Keratinocyte (primary cell): ENCODE measurements around the gene CORO7. TPM values are rescaled to one million over a fixed set of nuclear protein-coding genes. Genes with fewer than 3 reads are reported as not detected.

Experiments
- DNase-seq: peaks from one replicate; pipeline ENCODE4 v3.0.0-alpha.2; 2011; ENCODE audit warnings: low read depth, missing footprints, low spot score
- FAIRE-seq: peaks from 2 replicates; lab custom pipeline; 2011; peaks lifted over from hg19 to GRCh38; lab: Jason Lieb, UNC
- H2AFZ ChIP-seq: 2 replicates; pipeline ENCODE4 v1.6.0; 2012; ENCODE audit warnings: low read length, control low read depth, inconsistent platforms; ENCODE audit not compliant: control insufficient read depth
- H3K27ac ChIP-seq: 2 replicates; pipeline ENCODE4 v1.5.1; 2011; ENCODE audit warnings: low read length; ENCODE audit not compliant: control insufficient read depth, insufficient read depth
- H3K27me3 ChIP-seq: 3 replicates; pipeline ENCODE4 v1.6.0; 2011; ENCODE audit warnings: low read length; ENCODE audit not compliant: control insufficient read depth, insufficient read depth; ENCODE audit errors: extremely low read depth
- H3K36me3 ChIP-seq, 2 experiments: 2 replicates in 1 of 2; 3 replicates in 1 of 2; pipeline ENCODE4 v1.5.1; 2011; ENCODE audit warnings: low read length in 2 of 2, mild to moderate bottlenecking in 1 of 2; ENCODE audit not compliant: control insufficient read depth in 2 of 2, insufficient read depth in 2 of 2; ENCODE audit errors: extremely low read depth in 1 of 2
- H3K4me1 ChIP-seq: 3 replicates; pipeline ENCODE4 v1.5.1; 2011; ENCODE audit warnings: low read length; ENCODE audit not compliant: control insufficient read depth, insufficient read depth; ENCODE audit errors: extremely low read depth
- H3K4me2 ChIP-seq: 3 replicates; pipeline ENCODE4 v1.6.0; 2011; ENCODE audit warnings: low read depth, low read length; ENCODE audit not compliant: control insufficient read depth, insufficient read depth; ENCODE audit errors: extremely low read depth
- H3K4me3 ChIP-seq, 3 experiments: fragments of 200-600 bp in 1 of 3; sonication (generic) in 1 of 3; 2 replicates in 2 of 3; 3 replicates in 1 of 3; pipeline ENCODE4 v1.5.1; 2011 to 2016; ENCODE audit warnings: low read length in 3 of 3, mild to moderate bottlenecking in 3 of 3, control low read depth in 2 of 3, inconsistent platforms in 1 of 3, low read depth in 1 of 3, mixed read lengths in 1 of 3, mixed run types in 1 of 3, moderate library complexity in 1 of 3; ENCODE audit not compliant: control insufficient read depth in 2 of 3, insufficient read depth in 2 of 3; ENCODE audit errors: extremely low read depth in 1 of 3
- H3K79me2 ChIP-seq: 2 replicates; pipeline ENCODE4 v1.6.0; 2012; ENCODE audit warnings: low read length; ENCODE audit not compliant: control insufficient read depth, insufficient read depth
- H3K9ac ChIP-seq: 3 replicates; pipeline ENCODE4 v1.6.0; 2011; ENCODE audit warnings: low read length; ENCODE audit not compliant: control insufficient read depth, insufficient read depth; ENCODE audit errors: extremely low read depth
- H3K9me1 ChIP-seq: 3 replicates; pipeline ENCODE4 v1.6.0; 2011; ENCODE audit warnings: low read length; ENCODE audit not compliant: control insufficient read depth, insufficient read depth; ENCODE audit errors: extremely low read depth
- H3K9me3 ChIP-seq: 2 replicates; pipeline ENCODE4 v1.5.1; 2012; ENCODE audit warnings: low read depth, low read length; ENCODE audit not compliant: control insufficient read depth
- H4K20me1 ChIP-seq: 3 replicates; pipeline ENCODE4 v1.6.0; 2011; ENCODE audit warnings: low read length; ENCODE audit not compliant: control insufficient read depth, insufficient read depth; ENCODE audit errors: extremely low read depth
- CTCF ChIP-seq, 3 experiments: IDR thresholded peaks in 1 of 3; conservative IDR thresholded peaks in 1 of 3; optimal IDR thresholded peaks in 1 of 3; 2 replicates in 2 of 3; 3 replicates in 1 of 3; pipeline versions ENCODE3 to v1.5.1; 2011; ENCODE audit warnings: low read length in 3 of 3, mild to moderate bottlenecking in 3 of 3, moderate library complexity in 2 of 3, control low read depth in 1 of 3, inconsistent platforms in 1 of 3; ENCODE audit not compliant: insufficient read depth in 2 of 3; ENCODE audit errors: extremely low read depth in 1 of 3
- EZH2 ChIP-seq: IDR thresholded peaks from one replicate; pipeline ENCODE4 v1.6.1; 2012; ENCODE audit warnings: inconsistent platforms, mild to moderate bottlenecking, low read length, moderate library complexity
- dilution Hi-C: fragments of 300-500 bp; cut with MboI; formaldehyde crosslinking; loops from one replicate; pipeline ENCODE4 v1.7.0; 2020; ENCODE audit warnings: low sequenced_read_pairs; ENCODE audit not compliant: extremely low pct_ligation_motif_present
- polyA plus RNA-seq, 5 experiments: library from polyadenylated mRNA; depleted of rRNA in 3 of 5; stranded (reverse) in 3 of 5; stranded (forward) in 1 of 5; unstranded in 1 of 5; fragments of >200 nt; gene quantifications; 1 replicate in 1 of 5; 2 replicates in 3 of 5; 3 replicates in 1 of 5; pipeline versions ENCODE4 v1.2.1 to v1.2.3, GENCODE V29; 2011 to 2012; ENCODE audit warnings: missing spikeins in 2 of 5, low read depth in 1 of 5, low replicate concordance in 1 of 5

CORO7 gene
- polyA plus RNA-seq, 1 donor (not counting 4 experiments of a cell fraction or from before 2014, with no cell fraction given), result 8.4 TPM

- Histone ChIP-seq H3K4me3 (no peak overlapping the region), H3K9me1 (no peaks in the 10 kb centered on the region), H4K20me1 (no peaks in the 10 kb centered on the region), H3K27ac (no peak overlapping the region), H3K9ac (no peak overlapping the region), H3K9me3 (no peaks in the 10 kb centered on the region), H3K79me2 (no peaks in the 10 kb centered on the region), H2AFZ (no peak overlapping the region), H3K36me3 (peaks cover 42 to 65% of the 10 kb centered on the region in 2 experiments), H3K27me3 (no peaks in the 10 kb centered on the region), H3K4me2 (no peak overlapping the region), H3K4me1 (no peaks in the 10 kb centered on the region)
- dilution Hi-C loops, result no loop called here
- no peak for DNase-seq
- no peak for FAIRE-seq
- TF ChIP-seq EZH2 (no peak), CTCF (optimal IDR thresholded peaks at IDR 0.05 in 1 of 3, IDR thresholded peaks at IDR 0.05 in 1 of 3, conservative IDR thresholded peaks at IDR 0.05 in 1 of 3; ENCODE audit: extremely low read depth in 1 of 3, insufficient read depth in 2 of 3, low read length in 3 of 3) (no peak)
Measured at GRCh38 chr16:4443986-4444385, 27.6 kb upstream of the CORO7 start.

GRCh38 chr16:4443271-4443670, 26.9 kb upstream of the CORO7 start:
- Histone ChIP-seq H3K36me3 (peaks cover 40 to 60% of the 10 kb centered on the region in 2 experiments), H3K4me3 (no peak overlapping the region), H3K27ac (no peak overlapping the region), H3K27me3 (no peaks in the 10 kb centered on the region), H3K9ac (no peak overlapping the region), H2AFZ (no peak overlapping the region), H3K4me1 (no peaks in the 10 kb centered on the region), H3K9me3 (no peaks in the 10 kb centered on the region), H3K79me2 (no peaks in the 10 kb centered on the region), H3K4me2 (no peak overlapping the region), H4K20me1 (no peaks in the 10 kb centered on the region), H3K9me1 (no peaks in the 10 kb centered on the region)
- no peak for FAIRE-seq
- dilution Hi-C loops, result no loop called here
- no peak for DNase-seq
- TF ChIP-seq EZH2, result no peak
- TF ChIP-seq CTCF (optimal IDR thresholded peaks at IDR 0.05 in 1 of 3, IDR thresholded peaks at IDR 0.05 in 1 of 3, conservative IDR thresholded peaks at IDR 0.05 in 1 of 3; ENCODE audit: extremely low read depth in 1 of 3, insufficient read depth in 2 of 3, low read length in 3 of 3), result no peak
